Suprapubic skin (tissue), 4 donors: ENCODE data around the gene TRIO. TPM values are rescaled to one million over a fixed set of nuclear protein-coding genes. Genes with fewer than 3 reads are reported as not detected.

Source experiments
- DNase-seq, 2 donors: peaks; one replicate each; pipeline ENCODE4 v3.0.0-alpha.2; 2019; ENCODE audit warnings: low spot score in 2 of 2
- H3K27ac ChIP-seq: fragments of 200-600 bp; sonication (generic); one replicate; pipeline ENCODE4 v1.5.1; 2019
- H3K27me3 ChIP-seq: fragments of 200-600 bp; sonication (generic); one replicate; pipeline ENCODE4 v1.5.1; 2019
- H3K36me3 ChIP-seq: fragments of 200-600 bp; sonication (generic); one replicate; pipeline ENCODE4 v1.5.1; 2019
- H3K4me1 ChIP-seq: fragments of 200-600 bp; sonication (generic); one replicate; pipeline ENCODE4 v1.5.1; 2019
- H3K4me3 ChIP-seq: fragments of 200-600 bp; sonication (generic); one replicate; pipeline ENCODE4 v1.5.1; 2019; ENCODE audit warnings: mild to moderate bottlenecking
- H3K9me3 ChIP-seq: fragments of 200-600 bp; sonication (generic); one replicate; pipeline ENCODE4 v1.5.1; 2019
- EP300 ChIP-seq: sonication (generic); formaldehyde crosslinking; IDR thresholded peaks from one replicate; pipeline ENCODE4 v1.6.1; 2017; ENCODE audit warnings: antibody characterized with exemption
- POLR2A ChIP-seq, 2 donors: fragments of 450-650 bp; IDR thresholded peaks; one replicate each; pipeline ENCODE4 v1.6.1; 2017; ENCODE audit warnings: antibody characterized with exemption in 2 of 2, mild to moderate bottlenecking in 2 of 2, moderate library complexity in 2 of 2
- POLR2AphosphoS5 ChIP-seq, 3 donors: sonication (generic); formaldehyde crosslinking; IDR thresholded peaks; one replicate each; pipeline ENCODE4 v1.6.1; 2017; ENCODE audit warnings: antibody characterized with exemption in 3 of 3
- WGBS: methylation state at CpG from one replicate; pipeline ENCODE4 v1.1.5; 2018; 5-methylcytosine and 5-hydroxymethylcytosine counted together
- total RNA-seq, 4 donors: library from RNA; depleted of rRNA; stranded (reverse); fragments of >200 nt; gene quantifications; one replicate each; pipeline ENCODE4 v1.1.0, GENCODE V29; 2016
- TF ChIP-seq, protein P1 (sequence below), 2 donors: fragments of 200-600 bp in 1 of 2; fragments of 450-650 bp in 1 of 2; sonication (generic) in 1 of 2; IDR thresholded peaks; one replicate each; pipeline ENCODE4 v1.5.1; 2016 to 2019; ENCODE audit warnings: antibody characterized with exemption in 2 of 2, mild to moderate bottlenecking in 1 of 2, moderate library complexity in 1 of 2

The TRIO gene
- total RNA-seq, 4 donors from 2014 or later = 62.7 to 159 (median 70.4) TPM

DNA sequence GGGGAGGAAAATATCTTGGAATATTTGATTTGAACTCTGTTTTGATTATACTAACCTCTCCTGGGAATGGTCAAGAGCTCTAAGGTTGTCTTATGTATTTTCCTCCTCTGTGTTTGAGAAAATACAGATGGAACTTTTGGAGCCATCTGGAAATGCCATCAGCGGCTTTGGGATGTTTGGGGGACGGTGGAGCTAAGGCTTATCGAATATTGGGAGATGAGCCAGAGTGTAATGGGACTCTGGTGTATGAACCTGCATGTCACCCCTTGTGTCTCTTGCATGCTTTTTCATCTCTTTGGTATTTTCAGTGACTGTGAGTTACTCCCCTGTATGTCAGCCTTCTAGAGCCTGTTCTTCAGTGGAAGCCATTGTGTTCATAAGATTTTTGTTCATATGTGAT, 258.5 kb downstream of the TRIO start:
- Histone ChIP-seq H3K4me3 (no peak overlapping the region), H3K27ac (no peak overlapping the region), H3K36me3 (peaks cover 38% of the 10 kb centered on the region), H3K4me1 (peaks cover 9% of the 10 kb centered on the region), H3K27me3 (no peaks in the 10 kb centered on the region), H3K9me3 (no peaks in the 10 kb centered on the region)
- TF ChIP-seq, protein P1, sequence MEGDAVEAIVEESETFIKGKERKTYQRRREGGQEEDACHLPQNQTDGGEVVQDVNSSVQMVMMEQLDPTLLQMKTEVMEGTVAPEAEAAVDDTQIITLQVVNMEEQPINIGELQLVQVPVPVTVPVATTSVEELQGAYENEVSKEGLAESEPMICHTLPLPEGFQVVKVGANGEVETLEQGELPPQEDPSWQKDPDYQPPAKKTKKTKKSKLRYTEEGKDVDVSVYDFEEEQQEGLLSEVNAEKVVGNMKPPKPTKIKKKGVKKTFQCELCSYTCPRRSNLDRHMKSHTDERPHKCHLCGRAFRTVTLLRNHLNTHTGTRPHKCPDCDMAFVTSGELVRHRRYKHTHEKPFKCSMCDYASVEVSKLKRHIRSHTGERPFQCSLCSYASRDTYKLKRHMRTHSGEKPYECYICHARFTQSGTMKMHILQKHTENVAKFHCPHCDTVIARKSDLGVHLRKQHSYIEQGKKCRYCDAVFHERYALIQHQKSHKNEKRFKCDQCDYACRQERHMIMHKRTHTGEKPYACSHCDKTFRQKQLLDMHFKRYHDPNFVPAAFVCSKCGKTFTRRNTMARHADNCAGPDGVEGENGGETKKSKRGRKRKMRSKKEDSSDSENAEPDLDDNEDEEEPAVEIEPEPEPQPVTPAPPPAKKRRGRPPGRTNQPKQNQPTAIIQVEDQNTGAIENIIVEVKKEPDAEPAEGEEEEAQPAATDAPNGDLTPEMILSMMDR (IDR thresholded peaks at IDR 0.05) = no peak
- no peak for TF ChIP-seq EP300
- no peak for TF ChIP-seq POLR2AphosphoS5 (IDR thresholded peaks at IDR 0.05)
- TF ChIP-seq POLR2A (IDR thresholded peaks at IDR 0.05) = no peak
- no peak for DNase-seq
- 92% methylated on average over 3 of the region's 3 CpGs for WGBS

DNA sequence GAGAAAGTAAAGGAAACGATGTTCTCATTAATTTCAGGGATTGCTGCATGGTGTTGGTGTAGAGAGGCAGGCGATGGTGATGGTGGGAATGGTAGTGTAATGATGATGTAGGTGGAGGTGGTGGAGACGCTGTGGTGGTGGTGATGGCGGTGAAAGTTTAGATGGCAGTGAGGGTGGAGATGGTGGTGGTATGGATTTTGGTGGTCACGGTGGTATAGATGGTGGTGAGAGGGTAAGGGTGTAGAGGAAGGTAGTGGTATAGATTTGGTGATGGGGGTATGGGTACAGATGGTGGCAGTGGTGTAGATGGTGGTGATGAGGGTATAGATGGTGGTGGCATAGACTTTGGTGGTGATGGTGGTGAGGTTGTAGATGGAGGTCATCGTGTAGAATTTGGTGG, 259.3 kb downstream of the TRIO start:
- no peak for TF ChIP-seq POLR2AphosphoS5 (IDR thresholded peaks at IDR 0.05)
- no peak for TF ChIP-seq EP300
- no peak for TF ChIP-seq POLR2A (IDR thresholded peaks at IDR 0.05)
- TF ChIP-seq, protein P1 (IDR thresholded peaks at IDR 0.05) = no peak
- DNase-seq = no peak
- Histone ChIP-seq H3K4me1 (peaks cover 12% of the 10 kb centered on the region), H3K36me3 (peaks cover 39% of the 10 kb centered on the region), H3K9me3 (no peaks in the 10 kb centered on the region), H3K4me3 (no peak overlapping the region), H3K27me3 (no peaks in the 10 kb centered on the region), H3K27ac (no peak overlapping the region)
- WGBS = 98% methylated on average over 6 of the region's 6 CpGs

DNA sequence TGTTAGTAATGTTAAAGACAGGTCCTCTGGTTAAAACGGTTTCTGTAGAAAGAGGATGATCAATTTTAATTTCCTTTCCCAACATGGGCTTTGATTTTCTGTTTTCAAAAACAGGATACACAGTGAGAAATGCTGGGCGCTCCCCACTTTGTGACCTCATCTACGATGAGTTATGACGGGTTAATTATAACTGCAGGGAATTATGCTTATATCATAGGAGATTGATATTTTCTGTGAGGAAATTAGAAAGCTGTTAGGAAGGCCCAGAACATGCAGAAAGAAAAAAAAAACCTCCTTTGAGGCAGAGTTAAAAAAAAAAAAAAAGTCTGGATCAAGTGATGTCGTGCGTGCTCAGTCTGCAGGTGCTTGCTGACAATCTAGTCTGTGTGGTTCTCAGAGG, 261.6 kb downstream of the TRIO start:
- WGBS = 91% methylated on average over 6 of the region's 6 CpGs

DNA sequence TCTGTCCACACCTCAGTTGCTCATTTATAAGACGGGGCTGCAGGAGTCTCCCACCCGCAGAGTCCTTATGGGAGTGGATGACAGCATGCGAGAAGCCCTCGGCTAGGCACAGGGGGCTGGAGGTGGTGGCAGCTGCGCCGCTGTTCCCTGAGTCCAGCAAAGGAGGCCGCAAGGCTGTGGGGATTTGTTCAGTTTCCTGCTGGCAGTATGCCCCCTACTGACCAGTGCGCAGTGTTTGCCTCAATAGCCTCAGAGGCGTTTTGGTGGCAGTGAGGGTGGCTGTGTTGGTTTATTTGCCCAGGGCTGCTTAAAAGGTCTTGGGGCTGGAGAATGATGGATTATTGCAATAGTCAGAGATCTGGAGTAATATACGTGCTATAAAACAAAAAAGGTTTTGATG, 262.1 kb downstream of the TRIO start:
- Histone ChIP-seq H3K36me3 (peaks cover 55% of the 10 kb centered on the region), H3K4me1 (peaks cover 6% of the 10 kb centered on the region), H3K27me3 (no peaks in the 10 kb centered on the region), H3K4me3 (no peak overlapping the region), H3K27ac (no peak overlapping the region), H3K9me3 (no peaks in the 10 kb centered on the region)
- TF ChIP-seq POLR2A (IDR thresholded peaks at IDR 0.05) = no peak
- TF ChIP-seq, protein P1 (IDR thresholded peaks at IDR 0.05) = no peak
- no peak for TF ChIP-seq EP300
- TF ChIP-seq POLR2AphosphoS5 (IDR thresholded peaks at IDR 0.05) = no peak
- no peak for DNase-seq
- 92% methylated on average over 10 of the region's 10 CpGs for WGBS

More for the DNA sequence above, 261.6 kb downstream of the TRIO start:
- Histone ChIP-seq H3K4me1 (peaks cover 6% of the 10 kb centered on the region), H3K4me3 (no peak overlapping the region), H3K9me3 (no peaks in the 10 kb centered on the region), H3K27ac (no peak overlapping the region), H3K36me3 (peaks cover 54% of the 10 kb centered on the region), H3K27me3 (no peaks in the 10 kb centered on the region)
- TF ChIP-seq, protein P1 (IDR thresholded peaks at IDR 0.05) = no peak
- TF ChIP-seq EP300 = no peak
- TF ChIP-seq POLR2AphosphoS5 (IDR thresholded peaks at IDR 0.05) = no peak
- no peak for TF ChIP-seq POLR2A (IDR thresholded peaks at IDR 0.05)
- no peak for DNase-seq

DNA sequence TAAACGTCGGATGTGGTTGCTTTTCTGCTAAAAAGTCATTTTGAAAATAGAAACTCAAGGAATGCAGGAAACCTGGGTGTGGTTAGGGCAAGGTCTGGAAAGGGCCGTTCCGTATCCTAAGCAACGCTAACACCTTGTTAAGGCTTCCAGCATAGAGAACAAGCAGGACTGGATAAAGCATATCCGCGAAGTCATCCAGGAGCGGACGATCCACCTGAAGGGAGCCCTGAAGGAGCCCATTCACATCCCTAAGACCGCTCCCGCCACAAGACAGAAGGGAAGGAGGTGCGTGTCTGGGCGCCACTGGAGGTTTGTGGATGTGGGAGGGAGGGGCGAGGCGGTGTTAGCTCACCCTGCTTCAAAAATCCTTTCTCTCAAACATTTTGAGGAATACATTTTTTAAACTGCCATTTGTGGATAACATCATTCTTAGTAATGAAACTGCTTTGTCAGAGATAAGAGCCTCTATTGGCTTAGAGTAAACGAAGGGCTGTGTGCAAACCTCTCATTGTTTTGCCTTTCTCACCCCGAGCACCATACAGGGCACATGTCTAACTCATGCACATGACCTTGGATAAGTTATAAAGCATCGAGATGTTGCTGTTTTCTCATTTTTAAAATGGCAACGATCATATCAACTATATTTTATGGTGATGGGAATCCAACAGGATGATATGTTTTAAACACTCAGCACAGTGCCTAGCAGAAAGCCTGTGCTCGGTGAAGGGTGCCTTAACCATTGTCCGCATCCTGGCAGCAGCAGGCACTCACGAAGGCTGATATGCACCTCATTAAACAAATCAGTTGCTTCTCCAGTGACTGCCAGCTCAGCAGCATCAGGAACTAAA, 262.8 kb downstream of the TRIO start:
- WGBS = 90% methylated on average over 22 of the region's 22 CpGs
- Histone ChIP-seq H3K27ac (peak overlapping the region; percentile 79), H3K36me3 (peaks cover 52% of the 10 kb centered on the region), H3K27me3 (no peaks in the 10 kb centered on the region), H3K4me1 (peaks cover 6% of the 10 kb centered on the region), H3K9me3 (no peaks in the 10 kb centered on the region), H3K4me3 (no peak overlapping the region)
- TF ChIP-seq, protein P1 (IDR thresholded peaks at IDR 0.05) = no peak
- no peak for TF ChIP-seq POLR2AphosphoS5 (IDR thresholded peaks at IDR 0.05)
- no peak for TF ChIP-seq POLR2A (IDR thresholded peaks at IDR 0.05)
- no peak for TF ChIP-seq EP300
- no peak for DNase-seq
